ENCODE results near the gene RHBDF2.

Gene RHBDF2

GRCh38 chr17:76502341-76503211 is 1.4 kb upstream of the RHBDF2 start:
- in situ Hi-C loops (cut with MboI; ENCODE audit: low sequenced_read_pairs) = no loop called here

- in situ Hi-C loops (cut with MboI; ENCODE audit: low sequenced_read_pairs) = no loop called here
Measured at GRCh38 chr17:76501827-76502307, 644 bp upstream of the RHBDF2 start.

GRCh38 chr17:76500747-76501017 is 541 bp downstream of the RHBDF2 start:
- in situ Hi-C loops (cut with MboI; ENCODE audit: low sequenced_read_pairs) = no loop called here

GRCh38 chr17:76500074-76500746 is 1.0 kb downstream of the RHBDF2 start:
- in situ Hi-C loops (cut with MboI; ENCODE audit: low sequenced_read_pairs) = no loop called here

GRCh38 chr17:76499267-76499667 is 2.0 kb downstream of the RHBDF2 start:
- in situ Hi-C loops (cut with MboI; ENCODE audit: low sequenced_read_pairs) = no loop called here

GRCh38 chr17:76498876-76499251 is 2.4 kb downstream of the RHBDF2 start:
- in situ Hi-C loops (cut with MboI; ENCODE audit: low sequenced_read_pairs) = no loop called here

- in situ Hi-C loops (cut with MboI; ENCODE audit: low sequenced_read_pairs) = no loop called here
Measured at GRCh38 chr17:76497979-76498875, 3.0 kb downstream of the RHBDF2 start.

GRCh38 chr17:76497699-76497978 is 3.6 kb downstream of the RHBDF2 start:
- in situ Hi-C loops (cut with MboI; ENCODE audit: low sequenced_read_pairs) = no loop called here

GRCh38 chr17:76496464-76496863 is 4.8 kb downstream of the RHBDF2 start:
- in situ Hi-C loops (cut with MboI; ENCODE audit: low sequenced_read_pairs) = no loop called here

GRCh38 chr17:76495663-76496400 is 5.4 kb downstream of the RHBDF2 start:
- in situ Hi-C loops (cut with MboI; ENCODE audit: low sequenced_read_pairs) = no loop called here

- in situ Hi-C loops (cut with MboI; ENCODE audit: low sequenced_read_pairs) = no loop called here
Measured at GRCh38 chr17:76493505-76494167, 7.6 kb downstream of the RHBDF2 start.

GRCh38 chr17:76492989-76493501 is 8.2 kb downstream of the RHBDF2 start:
- in situ Hi-C loops (cut with MboI; ENCODE audit: low sequenced_read_pairs) = no loop called here

- in situ Hi-C loops (cut with MboI; ENCODE audit: low sequenced_read_pairs) = no loop called here
Measured at GRCh38 chr17:76492123-76492988, 8.9 kb downstream of the RHBDF2 start.

- in situ Hi-C loops (cut with MboI; ENCODE audit: low sequenced_read_pairs) = no loop called here
Measured at GRCh38 chr17:76491271-76492122, 9.7 kb downstream of the RHBDF2 start.

- in situ Hi-C loops (cut with MboI; ENCODE audit: low sequenced_read_pairs) = no loop called here
Measured at GRCh38 chr17:76490112-76490710, 11.0 kb downstream of the RHBDF2 start.

GRCh38 chr17:76487451-76488192 is 13.6 kb downstream of the RHBDF2 start:
- in situ Hi-C loops (cut with MboI; ENCODE audit: low sequenced_read_pairs) = loop anchor here (10.0 kb wide), 1 partner anchor 63 kb away; no protein-coding TSS in a partner anchor

- in situ Hi-C loops (cut with MboI; ENCODE audit: low sequenced_read_pairs) = loop anchor here (10.0 kb wide), 1 partner anchor 61 kb away; no protein-coding TSS in a partner anchor
Measured at GRCh38 chr17:76485569-76485968, 15.7 kb downstream of the RHBDF2 start.
